Epidermal melanocyte (primary cell): ENCODE data around the gene ENG.

Source experiments
- DNase-seq: peaks from one replicate; pipeline ENCODE4 v3.0.0; 2011; ENCODE audit warnings: low spot score; ENCODE audit not compliant: insufficient read length

ENG gene

GRCh38 chr9:127815512-127816361 is 38.7 kb downstream of the ENG start:
- no peak for DNase-seq

- no peak for DNase-seq
Measured at GRCh38 chr9:127814619-127815511, 39.6 kb downstream of the ENG start.

- DNase-seq: no peak
Measured at GRCh38 chr9:127813686-127814226, 40.7 kb downstream of the ENG start.

- no peak for DNase-seq
Measured at GRCh38 chr9:127812936-127813675, 41.4 kb downstream of the ENG start.

DNA sequence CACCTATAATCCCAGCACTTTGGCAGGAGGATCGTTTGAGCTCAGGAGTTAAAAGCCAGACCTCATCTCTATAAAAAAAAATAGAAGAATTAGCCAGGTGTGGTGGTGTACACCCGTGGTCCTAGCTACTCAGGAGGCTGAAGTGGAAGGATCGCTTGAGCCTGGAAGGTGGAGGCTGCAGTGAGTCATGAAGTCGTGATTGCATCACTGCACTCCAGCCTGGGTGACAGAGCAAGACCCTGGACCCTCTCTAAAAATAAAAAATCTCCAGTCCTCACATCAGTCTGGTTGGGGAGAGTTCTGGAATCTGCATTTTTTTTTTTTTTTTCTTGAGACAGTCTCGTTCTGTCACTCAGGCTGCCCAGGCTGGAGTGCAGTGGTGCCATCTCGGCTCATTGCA is 42.4 kb downstream of the ENG start:
- no peak for DNase-seq

GRCh38 chr9:127810378-127811187 is 43.9 kb downstream of the ENG start:
- no peak for DNase-seq

- DNase-seq: no peak
Measured at GRCh38 chr9:127809540-127810377, 44.7 kb downstream of the ENG start.

DNA sequence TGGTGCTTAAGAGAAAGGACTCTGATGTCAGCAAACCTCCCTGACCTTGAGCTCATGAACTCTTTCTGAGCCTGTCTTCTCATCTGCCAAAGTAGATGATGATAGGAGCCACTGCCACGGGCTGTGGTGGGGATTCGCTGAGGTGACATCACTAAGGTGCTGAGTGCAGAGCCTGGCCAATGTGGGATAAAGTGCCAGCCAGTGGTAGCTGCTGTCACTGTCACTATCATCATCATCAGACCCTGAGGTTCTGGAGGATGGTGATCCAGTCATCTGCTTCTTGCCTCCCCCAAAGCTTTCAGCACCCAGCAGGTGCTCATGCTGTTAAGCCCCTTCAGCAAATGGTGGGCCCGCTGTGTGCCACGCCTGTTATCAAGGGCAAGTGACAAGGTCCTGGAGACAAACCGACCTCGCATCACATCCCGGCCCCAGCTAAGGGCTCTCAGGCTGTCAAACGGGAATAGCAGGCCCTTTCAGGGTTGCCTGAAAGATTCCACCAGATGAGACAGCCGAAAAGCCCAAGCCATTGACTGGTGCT is 45.4 kb downstream of the ENG start:
- DNase-seq: no peak

GRCh38 chr9:127808347-127809001 is 46.0 kb downstream of the ENG start:
- DNase-seq: no peak

DNA sequence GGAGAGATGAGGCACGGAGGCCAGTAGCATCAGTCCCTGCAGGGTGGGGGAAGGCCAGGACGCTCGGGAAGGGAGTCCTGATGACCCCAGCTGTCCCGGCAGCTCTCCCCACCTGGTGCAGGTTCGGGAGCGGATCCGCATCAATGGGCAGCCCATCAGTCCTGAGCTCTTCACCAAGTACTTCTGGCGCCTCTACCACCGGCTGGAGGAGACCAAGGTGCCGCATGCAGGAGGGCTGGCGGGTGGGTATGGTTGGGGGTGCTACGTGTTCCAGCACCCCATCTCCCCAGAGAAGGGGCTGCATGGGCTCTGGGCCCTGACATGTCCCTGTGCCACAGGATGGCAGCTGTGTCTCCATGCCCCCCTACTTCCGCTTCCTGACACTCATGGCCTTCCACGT is 47.6 kb downstream of the ENG start:
- DNase-seq: no peak

DNA sequence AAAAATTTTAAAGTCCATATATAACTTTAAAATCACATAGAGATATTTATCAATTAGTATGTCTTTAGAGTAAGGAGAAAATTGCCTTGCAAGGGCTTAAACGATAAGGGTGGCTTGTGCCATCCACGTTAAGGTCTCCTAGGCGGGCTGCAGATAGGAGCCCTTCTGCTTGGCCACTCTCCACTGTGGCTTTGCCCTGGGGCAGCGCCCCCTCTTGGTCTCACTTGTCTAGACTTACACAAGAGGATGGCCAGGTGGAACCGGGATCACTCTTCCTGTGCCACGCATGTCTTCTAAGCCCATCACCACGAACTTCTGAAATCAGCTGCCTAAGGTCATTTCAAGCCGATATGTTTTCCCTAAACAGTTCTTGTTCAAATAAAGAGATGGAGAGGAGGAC is 48.8 kb downstream of the ENG start:
- no peak for DNase-seq

DNA sequence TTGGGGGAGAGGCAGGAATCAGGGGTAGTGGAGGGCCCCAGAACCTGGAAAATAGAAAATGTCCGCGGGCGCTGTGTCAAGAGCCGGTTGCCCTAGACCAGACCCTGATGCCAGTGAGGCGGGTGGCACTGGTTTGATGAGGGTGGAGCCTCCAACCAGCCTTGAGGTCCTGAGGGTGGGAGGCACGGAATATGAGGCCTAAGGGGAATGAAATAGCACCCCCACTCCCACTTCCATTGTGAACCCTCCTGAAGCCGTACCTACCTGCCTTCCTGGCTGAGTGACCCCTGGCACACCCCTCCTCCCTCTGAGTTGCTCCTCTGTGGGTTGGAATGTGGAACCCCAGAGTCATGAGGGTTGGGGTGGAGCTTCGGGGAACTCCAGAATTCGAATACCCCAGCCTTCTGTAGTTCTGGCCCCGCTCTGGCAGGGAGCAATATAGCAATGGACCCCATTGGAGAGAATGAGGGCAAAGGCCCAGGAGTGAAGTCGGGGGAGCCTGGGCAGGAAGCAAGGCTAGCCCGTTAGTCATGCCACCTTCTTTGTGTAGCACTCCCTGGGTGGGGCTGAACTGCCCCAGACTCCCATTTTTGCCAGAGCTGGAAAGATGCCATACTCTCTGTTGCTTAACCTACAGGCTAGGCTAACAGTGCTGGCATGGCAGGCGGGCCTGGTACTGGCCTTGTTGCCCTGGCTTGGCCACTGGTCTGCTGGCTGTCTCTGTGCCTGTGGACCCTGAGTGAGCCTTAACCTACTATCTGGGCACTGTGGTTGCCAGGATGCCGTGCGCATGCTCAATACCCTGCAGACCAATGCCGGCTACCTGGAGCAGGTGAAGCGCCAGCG is 50.7 kb downstream of the ENG start:
- peak; percentile 53 for DNase-seq

DNA sequence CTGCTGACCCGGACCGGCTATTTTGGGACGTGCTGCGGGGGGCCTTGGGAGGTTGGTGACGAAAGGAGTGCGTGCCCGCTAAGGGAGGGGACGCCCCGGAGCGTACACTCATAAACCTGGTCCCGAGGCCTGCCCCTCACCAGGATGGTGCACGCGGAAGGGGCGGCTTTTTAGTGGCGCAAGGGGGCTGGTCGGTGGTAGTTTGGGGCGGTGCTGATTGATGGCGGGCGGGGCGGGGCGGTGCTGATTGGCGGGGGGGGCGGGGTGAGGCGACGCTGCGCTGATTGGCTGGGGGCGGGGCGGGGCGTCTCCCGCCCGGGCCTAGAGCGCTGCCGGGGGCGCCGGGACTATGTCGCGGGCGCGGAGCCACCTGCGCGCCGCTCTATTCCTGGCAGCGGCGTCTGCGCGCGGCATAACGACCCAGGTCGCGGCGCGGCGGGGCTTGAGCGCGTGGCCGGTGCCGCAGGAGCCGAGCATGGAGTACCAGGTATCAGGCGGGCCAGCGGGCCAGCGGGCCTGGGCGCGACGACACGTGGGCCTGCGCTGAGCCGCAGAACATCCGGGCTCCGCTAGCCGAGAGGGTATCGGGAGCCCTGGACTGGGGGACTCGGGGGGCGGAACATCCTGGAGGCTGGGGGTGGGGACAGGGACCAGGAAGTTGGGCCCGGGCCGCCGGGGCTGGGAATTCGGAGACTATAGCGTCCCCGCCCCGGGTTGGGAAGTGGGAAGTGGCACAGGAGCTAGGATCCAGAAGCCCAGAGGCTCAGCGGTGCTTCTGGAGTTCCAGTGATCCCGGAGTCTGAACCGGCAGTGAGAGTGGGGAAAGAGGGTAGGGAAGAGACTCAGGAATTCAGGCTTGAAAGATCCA is 51.6 kb downstream of the ENG start, which contains the start of gene FPGS:
Gene FPGS, plus strand, starts transcription at position 307 of the 868 bp plus-strand sequence. Its CDS starts 43 bp downstream, at position 350.
- peak; percentile 98 for DNase-seq

DNA sequence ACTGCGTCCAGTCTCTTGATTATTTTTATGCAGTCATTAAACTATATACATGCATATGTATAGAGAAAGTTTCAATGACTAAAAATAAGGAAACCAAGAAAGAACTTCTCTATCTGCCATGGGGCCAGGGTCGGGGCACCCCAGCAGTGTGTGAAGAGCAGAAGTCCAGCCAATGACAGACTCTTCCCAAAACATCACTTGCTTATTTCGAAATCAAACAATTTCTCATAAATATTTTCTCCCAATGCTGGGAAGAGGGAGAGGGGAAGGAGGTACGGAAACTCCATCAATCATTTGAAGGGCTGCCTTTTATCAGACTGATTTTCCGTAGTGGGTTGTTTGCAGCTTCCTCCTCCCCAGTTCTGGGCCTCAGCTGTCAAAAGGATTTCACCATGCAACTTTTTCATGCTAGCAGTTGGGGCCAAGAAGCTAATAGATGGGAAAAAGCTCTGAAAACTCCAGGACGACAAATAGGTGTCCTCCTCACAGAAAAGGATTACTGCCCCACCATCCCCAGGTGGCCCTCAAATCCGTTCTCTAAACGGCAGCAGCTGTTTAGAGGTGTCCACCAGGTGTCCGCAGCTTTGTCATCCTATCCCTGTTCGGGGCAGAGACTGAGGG is 52.4 kb downstream of the ENG start:
- DNase-seq: no peak

DNA sequence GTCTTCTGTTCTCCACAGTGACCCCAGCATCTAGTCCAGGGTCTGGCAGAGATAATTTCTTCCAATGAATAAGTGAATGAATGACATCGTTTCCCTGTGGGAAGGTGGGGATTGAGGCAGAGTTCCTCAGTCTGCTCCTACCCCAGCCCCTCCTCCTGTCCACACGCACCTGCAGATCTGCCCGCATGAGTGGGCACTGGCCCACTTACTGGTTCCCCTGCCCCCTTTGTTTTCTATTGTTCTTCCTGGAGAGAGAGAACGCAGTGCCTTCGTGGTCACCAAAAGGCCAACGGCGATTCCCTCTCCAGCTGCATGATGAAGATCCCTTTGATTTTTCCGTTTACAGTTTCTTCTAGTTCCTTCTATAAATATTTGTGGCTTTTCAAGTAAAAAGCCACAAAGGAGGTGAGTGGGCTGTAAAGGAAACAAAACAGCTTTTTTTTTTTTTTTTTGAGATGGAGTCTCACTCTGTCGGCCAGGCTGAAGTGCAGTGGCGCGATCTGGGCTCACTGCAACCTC is 57.5 kb downstream of the ENG start:
- DNase-seq: no peak

DNA sequence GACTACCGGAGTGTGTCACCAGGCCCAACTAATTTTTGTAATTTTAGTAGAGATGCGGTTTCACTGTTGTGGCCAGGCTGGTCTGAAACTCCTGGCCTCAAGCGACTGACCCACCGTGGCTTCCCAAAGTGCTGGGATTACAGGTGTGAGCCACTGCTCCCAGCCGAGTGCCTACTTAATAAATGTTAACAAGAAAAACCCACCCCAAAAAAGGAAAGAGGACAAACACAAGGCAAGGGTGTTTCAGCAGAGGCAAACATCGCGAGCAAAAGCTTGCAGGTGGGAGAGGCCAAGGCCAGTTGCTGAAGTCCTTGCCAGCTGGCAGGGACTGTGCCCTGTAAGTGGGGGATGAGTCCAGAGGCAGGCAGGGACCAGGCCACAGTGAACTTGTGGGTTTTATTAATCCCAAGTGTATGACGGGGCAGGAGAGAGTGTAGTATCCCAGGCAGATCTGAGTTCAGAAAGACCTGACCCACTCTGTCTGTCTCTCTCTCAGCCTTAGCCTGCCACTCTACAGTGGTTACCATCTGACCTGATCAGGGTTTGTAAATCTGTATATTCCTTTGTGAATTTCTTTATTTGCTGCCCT is 58.1 kb downstream of the ENG start:
- no peak for DNase-seq
